Activated CD4-positive, alpha-beta memory T cell treated with anti-CD3 and anti-CD28 coated beads for 36 hours (primary cell): ENCODE results near the gene NUDCD3. TPM values are rescaled to one million over a fixed set of nuclear protein-coding genes. Genes with fewer than 3 reads are reported as not detected.

Experiments used
- CTCF ChIA-PET: fragments of 350-600 bp; sonication (Branson Sonifier 250); formaldehyde crosslinking; loops from one replicate; lab custom pipeline; 2021; ENCODE audit warnings: antibody characterized with exemption, inconsistent platforms; lab: Charles Lee
- POLR2A ChIA-PET: fragments of 350-600 bp; sonication (Branson Sonifier 250); formaldehyde crosslinking; loops from one replicate; lab custom pipeline; 2021; ENCODE audit warnings: antibody characterized with exemption; lab: Charles Lee
- DNase-seq: peaks from one replicate; pipeline ENCODE4 v3.0.0-alpha.2; 2020
- H3K27ac Mint-ChIP-seq: one replicate; pipeline ENCODE4 v1.8.0; 2021; ENCODE audit warnings: mixed read lengths
- H3K27me3 Mint-ChIP-seq: one replicate; pipeline ENCODE4 v1.8.0; 2021; ENCODE audit warnings: mixed read lengths
- H3K36me3 Mint-ChIP-seq: one replicate; pipeline ENCODE4 v1.8.0; 2021; ENCODE audit warnings: mixed read lengths
- H3K4me1 Mint-ChIP-seq: one replicate; pipeline ENCODE4 v1.8.0; 2021; ENCODE audit warnings: low read depth, mixed read lengths
- H3K4me3 Mint-ChIP-seq: one replicate; pipeline ENCODE4 v1.8.0; 2021; ENCODE audit warnings: mild to moderate bottlenecking, mixed read lengths
- H3K9me3 Mint-ChIP-seq: one replicate; pipeline ENCODE4 v1.8.0; 2021; ENCODE audit warnings: mixed read lengths
- intact Hi-C: fragments of 100-400 bp; cut with micrococcal nuclease; formaldehyde crosslinking; loops from one replicate; pipeline ENCODE4 v1.15.1; 2023
- total RNA-seq, 2 experiments: library from RNA; stranded (reverse); gene quantifications; one replicate each; pipeline ENCODE4 v1.2.3, GENCODE V29; 2021

NUDCD3 gene
- total RNA-seq, 2 experiments from 2014 or later, result 88.9 to 92.4 TPM

DNA sequence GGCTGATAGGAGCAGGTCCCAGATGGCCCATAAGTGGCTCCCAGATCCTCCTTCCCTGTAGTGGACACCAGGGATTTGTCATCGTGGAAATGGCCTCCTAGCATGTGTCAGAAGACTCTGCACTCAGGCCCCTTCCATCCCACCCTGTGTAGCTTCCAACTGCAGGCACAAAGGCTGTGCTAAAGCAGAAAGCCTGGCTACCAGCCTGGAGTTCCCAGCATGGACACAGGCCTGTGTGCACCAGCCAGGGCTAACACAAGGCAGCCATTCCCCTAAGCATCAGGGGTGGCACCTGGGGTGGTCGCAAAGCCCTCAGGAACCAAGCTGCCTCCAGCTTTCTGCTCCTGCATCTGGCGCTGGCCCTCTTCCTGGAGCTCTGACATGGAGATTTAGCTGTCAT, 160.6 kb downstream of the NUDCD3 start:
- no peaks in the 10 kb centered on the region for H3K9me3 Mint-ChIP-seq
- peaks cover 3% of the 10 kb centered on the region for H3K4me1 Mint-ChIP-seq
- no peak overlapping the region for H3K4me3 Mint-ChIP-seq
- H3K36me3 Mint-ChIP-seq, result no peaks in the 10 kb centered on the region
- H3K27ac Mint-ChIP-seq, result no peak overlapping the region
- H3K27me3 Mint-ChIP-seq, result peaks cover 14% of the 10 kb centered on the region
- no peak for DNase-seq
- CTCF ChIA-PET, result no interaction called here
- intact Hi-C loops, result no loop called here
- POLR2A ChIA-PET, result no interaction called here

Other genes with a start within 250 kb of the NUDCD3 start
- under 1 TPM; 0.46 to 0.76 TPM for gene CAMK2B, start 165.1 kb downstream of the NUDCD3 start, total RNA-seq
- gene NPC1L1, start 50.7 kb upstream of the NUDCD3 start, total RNA-seq, result under 1 TPM in 1 of 2 experiments, not detected in 1; 0.07 TPM
- gene DDX56, start 83.2 kb upstream of the NUDCD3 start, total RNA-seq, result 10 to 100 TPM; 84.0 to 87.0 TPM
- 10 to 100 TPM; 74.8 to 79.1 TPM for gene TMED4, start 91.6 kb upstream of the NUDCD3 start, total RNA-seq
- gene OGDH, start 116.0 kb upstream of the NUDCD3 start, total RNA-seq, result 100 to 1,000 TPM; 103 to 105 TPM